ENCODE data around the gene EIF2B5. TPM values are rescaled to one million over a fixed set of nuclear protein-coding genes. Genes with fewer than 3 reads are reported as not detected.

Gene EIF2B5
- total RNA-seq, 1 donor from 2014 or later, result 48.6 TPM

Other genes starting within 250 kb of the EIF2B5 start
- gene ABCC5, start 117.5 kb upstream of the EIF2B5 start, total RNA-seq, result 119 TPM
- not detected for gene HTR3D, start 103.6 kb upstream of the EIF2B5 start, total RNA-seq
- not detected for gene HTR3C, start 82.3 kb upstream of the EIF2B5 start, total RNA-seq
- not detected for gene HTR3E, start 38.3 kb upstream of the EIF2B5 start, total RNA-seq
- 61.1 TPM for gene DVL3, start 20.0 kb downstream of the EIF2B5 start, total RNA-seq
- gene AP2M1, start 39.5 kb downstream of the EIF2B5 start, total RNA-seq, result 243 TPM
- gene ABCF3, start 50.8 kb downstream of the EIF2B5 start, total RNA-seq, result 77.6 TPM
- gene VWA5B2, start 94.2 kb downstream of the EIF2B5 start, total RNA-seq, result not detected
- gene ALG3, start 113.6 kb downstream of the EIF2B5 start, total RNA-seq, result 46.2 TPM
- 3.1 TPM for gene EEF1AKMT4, start 114.3 kb downstream of the EIF2B5 start, total RNA-seq
- gene CAMK2N2, start 126.2 kb downstream of the EIF2B5 start, total RNA-seq, result not detected
- 0.81 TPM for gene ECE2, start 140.7 kb downstream of the EIF2B5 start, total RNA-seq
- 136 TPM for gene PSMD2, start 163.9 kb downstream of the EIF2B5 start, total RNA-seq
- 351 TPM for gene EIF4G1, start 179.2 kb downstream of the EIF2B5 start, total RNA-seq
- 13.5 TPM for gene FAM131A, start 202.2 kb downstream of the EIF2B5 start, total RNA-seq
- gene CLCN2, start 226.2 kb downstream of the EIF2B5 start, total RNA-seq, result 11.7 TPM
- 79.6 TPM for gene POLR2H, start 226.4 kb downstream of the EIF2B5 start, total RNA-seq
- gene THPO, start 242.8 kb downstream of the EIF2B5 start, total RNA-seq, result 0.89 TPM
- 16.8 TPM for gene CHRD, start 244.7 kb downstream of the EIF2B5 start, total RNA-seq

All from ureter (tissue), 1 donor.